K562 (cell line): ENCODE measurements around the gene NPAS3. TPM values are rescaled to one million over a fixed set of nuclear protein-coding genes. Genes with fewer than 3 reads are reported as not detected.

Source experiments
- ATAC-seq: fragments of 200-7000 bp; cut with Tn5 transposase; 3 replicates; pipeline ENCODE4 v1.9.1; 2020; ENCODE audit warnings: moderate library complexity
- BruUV-seq: library from RNA; stranded (reverse); fragments of 400-500 nt; replicated peaks from 2 replicates; lab custom pipeline; 2021; lab: Mats Ljungman, UMichigan
- CTCF ChIA-PET: fragments of 300-600 bp; formaldehyde crosslinking; extraction: SDS; loops from one replicate; lab custom pipeline; 2021; ENCODE audit warnings: low intra/inter-chr PET ratio; lab: Yijun Ruan, JAX
- POLR2A ChIA-PET: fragments of 300-600, 350-650 bp; sonication (Branson Sonifier 250); formaldehyde crosslinking; extraction: SDS; loops from one replicate; lab custom pipeline; 2021; ENCODE audit warnings: antibody characterized with exemption, inconsistent platforms; lab: Yijun Ruan, JAX
- DNase-seq, 4 experiments: peaks; one replicate each; pipeline versions ENCODE4 v3.0.0 to v3.0.0-alpha.2; 2011 to 2018; ENCODE audit warnings: low spot score in 3 of 4, mixed read lengths in 3 of 4; ENCODE audit errors: extremely low read depth in 1 of 4
- FAIRE-seq: peaks from 2 replicates; lab custom pipeline; 2011; peaks lifted over from hg19 to GRCh38; lab: Jason Lieb, UNC
- H2AFZ ChIP-seq: 2 replicates; pipeline ENCODE4 v1.6.0; 2011; ENCODE audit warnings: low read depth, low read length, control low read depth, inconsistent platforms
- H3K27ac ChIP-seq: fragments of 200-600 bp; 3 replicates; pipeline ENCODE4 v1.8.0; 2011; ENCODE audit warnings: low read depth, mild to moderate bottlenecking, control low read depth, inconsistent platforms, low read length, moderate library complexity, mixed read lengths; ENCODE audit errors: extremely low read depth
- H3K27me3 ChIP-seq, 2 experiments: fragments of 300-600 bp in 1 of 2; 2 replicates in 1 of 2; 3 replicates in 1 of 2; pipeline versions ENCODE4 v1.6.0 to v1.8.0; 2011; ENCODE audit warnings: inconsistent platforms in 2 of 2, low read length in 2 of 2, mild to moderate bottlenecking in 1 of 2, mixed read lengths in 1 of 2, moderate library complexity in 1 of 2; ENCODE audit not compliant: control insufficient read depth in 2 of 2, insufficient read depth in 2 of 2
- H3K36me3 ChIP-seq: fragments of 300-600 bp; 3 replicates; pipeline ENCODE4 v1.8.0; 2011; ENCODE audit warnings: mild to moderate bottlenecking, low read length, inconsistent platforms; ENCODE audit not compliant: control insufficient read depth, insufficient read depth
- H3K4me1 ChIP-seq, 2 experiments: fragments of 200-600 bp in 1 of 2; replicated peaks in 1 of 2; 2 replicates in 1 of 2; 3 replicates in 1 of 2; pipeline versions ENCODE4 v1.5.1 to v1.8.0; 2011; ENCODE audit warnings: inconsistent platforms in 2 of 2, low read length in 2 of 2, mild to moderate bottlenecking in 1 of 2, mixed read lengths in 1 of 2, moderate library complexity in 1 of 2; ENCODE audit not compliant: control insufficient read depth in 2 of 2, insufficient read depth in 2 of 2
- H3K4me2 ChIP-seq: 2 replicates; pipeline ENCODE4 v1.6.1; 2011; ENCODE audit warnings: low read length, control low read depth, inconsistent platforms, mixed read lengths; ENCODE audit not compliant: insufficient read depth
- H3K4me3 ChIP-seq: fragments of 200-600 bp; sonication (generic), shearing (Covaris generic); 2 replicates; pipeline ENCODE4 v1.5.1; 2016; ENCODE audit warnings: control low read depth, inconsistent platforms
- H3K79me2 ChIP-seq: fragments of 200-600 bp; 3 replicates; pipeline ENCODE4 v1.8.0; 2011; ENCODE audit warnings: low read length, inconsistent platforms; ENCODE audit not compliant: control insufficient read depth, insufficient read depth
- H3K9ac ChIP-seq, 2 experiments: 2 replicates each; pipeline versions ENCODE4 v1.6.0 to v1.6.1; 2011; ENCODE audit warnings: low read depth in 2 of 2, low read length in 2 of 2, control low read depth in 1 of 2, inconsistent platforms in 1 of 2, mild to moderate bottlenecking in 1 of 2, mixed read lengths in 1 of 2; ENCODE audit not compliant: insufficient read depth in 1 of 2
- H3K9me1 ChIP-seq: one replicate; pipeline ENCODE4 v1.6.0; 2011; ENCODE audit warnings: inconsistent platforms, mild to moderate bottlenecking, low read length, moderate library complexity; ENCODE audit not compliant: control insufficient read depth, insufficient read depth
- H3K9me3 ChIP-seq: replicated peaks from 2 replicates; pipeline ENCODE4 v1.5.1; 2011; ENCODE audit warnings: low read depth, low read length, inconsistent platforms; ENCODE audit not compliant: control insufficient read depth, insufficient read depth
- H4K20me1 ChIP-seq: replicated peaks from 2 replicates; pipeline ENCODE4 v1.6.1; 2011; ENCODE audit warnings: low read length, inconsistent platforms, mixed read lengths; ENCODE audit not compliant: control insufficient read depth, insufficient read depth
- CBFB ChIP-seq: sonication (generic); formaldehyde crosslinking; IDR thresholded peaks from 2 replicates; pipeline ENCODE4 v1.4.0; 2020; ENCODE audit warnings: mild to moderate bottlenecking, missing genetic modification reagents
- CBX1 ChIP-seq: sonication (generic); IDR thresholded peaks from 2 replicates; pipeline ENCODE4 v1.6.1; 2016; ENCODE audit warnings: antibody characterized with exemption, low read depth, mild to moderate bottlenecking
- CBX8 ChIP-seq: fragments of 200-600 bp; sonication (generic); IDR thresholded peaks from 2 replicates; pipeline ENCODE4 v1.6.1; 2012; ENCODE audit warnings: borderline replicate concordance, mixed run types, low read depth, mild to moderate bottlenecking, moderate library complexity, mixed read lengths, low read length, control low read depth, inconsistent platforms; ENCODE audit not compliant: poor library complexity, severe bottlenecking; ENCODE audit errors: extremely low read depth
- HMGN3 ChIP-seq: IDR thresholded peaks from 2 replicates; pipeline ENCODE4 v1.6.1; 2011; ENCODE audit warnings: borderline replicate concordance, low read depth, mild to moderate bottlenecking, mixed read lengths, low read length; ENCODE audit not compliant: insufficient read length; ENCODE audit errors: extremely low read depth
- HOMEZ ChIP-seq: fragments of 250-450 bp; sonication (Bioruptor Pico); IDR thresholded peaks from 2 replicates; pipeline ENCODE4 v1.4.0; 2020; ENCODE audit warnings: mild to moderate bottlenecking, moderate library complexity
- IRF1 ChIP-seq: sonication (generic); formaldehyde crosslinking; IDR thresholded peaks from 2 replicates; pipeline ENCODE4 v1.8.0; 2022; ENCODE audit warnings: missing genetic modification reagents, mild to moderate bottlenecking, borderline replicate concordance
- JUNB ChIP-seq: fragments of 450-650 bp; formaldehyde crosslinking; conservative IDR thresholded peaks from 2 replicates; pipeline ENCODE4 v1.4.0; 2020; ENCODE audit warnings: mild to moderate bottlenecking
- MNT ChIP-seq, 2 experiments: fragments of 450-650 bp; conservative IDR thresholded peaks; 2 replicates each; pipeline ENCODE4 v1.6.1; 2017; ENCODE audit warnings: mild to moderate bottlenecking in 2 of 2, moderate library complexity in 2 of 2
- POLR2A ChIP-seq: fragments of 450-650 bp; conservative IDR thresholded peaks from 2 replicates; pipeline ENCODE4 v1.6.1; 2016
- PTTG1 ChIP-seq: fragments of 450-650 bp; IDR thresholded peaks from 2 replicates; pipeline ENCODE4 v1.6.1; 2016; ENCODE audit warnings: low read depth, mild to moderate bottlenecking, missing genetic modification characterization, missing compliant biosample characterization
- SP1 ChIP-seq: sonication (generic); formaldehyde crosslinking; IDR thresholded peaks from 2 replicates; pipeline ENCODE4 v1.8.1; 2022; ENCODE audit warnings: mild to moderate bottlenecking, missing genetic modification reagents
- ZBTB8A ChIP-seq: fragments of 450-650 bp; IDR thresholded peaks from 2 replicates; pipeline ENCODE4 v1.6.1; 2018; ENCODE audit warnings: mild to moderate bottlenecking, moderate library complexity; ENCODE audit not compliant: partially characterized antibody
- ZNF217 ChIP-seq: sonication (generic); formaldehyde crosslinking; IDR thresholded peaks from 2 replicates; pipeline ENCODE4 v1.8.0; 2022; ENCODE audit warnings: mild to moderate bottlenecking, missing genetic modification reagents
- ZNF830 ChIP-seq: fragments of 250-450 bp; sonication (Bioruptor Pico); IDR thresholded peaks from 2 replicates; pipeline ENCODE4 v1.5.0; 2021; ENCODE audit warnings: mild to moderate bottlenecking
- WGBS: fragments of 100-300 bp; shearing (Covaris generic); methylation state at CpG from one replicate; pipeline ENCODE4 v1.1.6; 2016; ENCODE audit warnings: low coverage, mixed read lengths; ENCODE audit not compliant: insufficient coverage; ENCODE audit errors: missing lambda C conversion rate; 5-methylcytosine and 5-hydroxymethylcytosine counted together
- in situ Hi-C: fragments of 300-500 bp; cut with MboI; formaldehyde crosslinking; loops from 4 replicates; pipeline ENCODE4 v1.15.0; 2018; ENCODE audit warnings: inconsistent platforms, mixed read lengths
- intact Hi-C: fragments of 100-400 bp; cut with micrococcal nuclease; formaldehyde crosslinking; loops from 2 replicates; pipeline ENCODE4 v1.14.2; 2022
- polyA plus RNA-seq, 8 experiments: library from polyadenylated mRNA; depleted of rRNA in 4 of 8; stranded (reverse) in 5 of 8; unstranded in 3 of 8; fragments of >200 nt; fragmentation: Nextera tagmentation in 2 of 8; fragmentation: Illumina TruSeq in 1 of 8; extraction: Ambion mirVana in 2 of 8; extraction: Trizol in 1 of 8; gene quantifications; 2 replicates each; pipeline versions ENCODE4 v1.2.1 to v1.2.3, GENCODE V29; 2011 to 2014; ENCODE audit warnings: inconsistent platforms in 1 of 8, missing spikeins in 1 of 8
- total RNA-seq, 7 experiments: library from RNA; depleted of rRNA in 6 of 7; stranded (reverse); fragments of >200 nt in 6 of 7; fragmentation: Illumina TruSeq in 2 of 7; extraction: Trizol in 2 of 7; gene quantifications; 2 replicates each; pipeline versions ENCODE4 v1.2.1 to v1.2.3, GENCODE V29; 2011 to 2021; ENCODE audit warnings: low replicate concordance in 1 of 7

NPAS3 gene
- total and polyA plus RNA-seq, 9 of the 15 experiments (the other 6 are each of a cell fraction or from before 2014, with no cell fraction given) = 0.04 TPM; not detected in 8

- 9% methylated on average over 7 of the region's 11 CpGs for WGBS
- Histone ChIP-seq H3K9ac (no peak overlapping the region), H3K27me3 (no peaks in the 10 kb centered on the region), H3K4me3 (no peak overlapping the region), H3K4me1 (no peaks in the 10 kb centered on the region), H3K79me2 (no peaks in the 10 kb centered on the region), H3K4me2 (no peak overlapping the region), H2AFZ (no peak overlapping the region), H3K9me3 (no peaks in the 10 kb centered on the region), H4K20me1 (no peaks in the 10 kb centered on the region), H3K36me3 (no peaks in the 10 kb centered on the region), H3K9me1 (no peaks in the 10 kb centered on the region), H3K27ac (no peak overlapping the region)
- no peak for ATAC-seq
- no TSS peak for BruUV-seq
- no peak for FAIRE-seq
- ChIA-PET POLR2A (no interaction called here), CTCF (no interaction called here)
- TF ChIP-seq PTTG1 = no peak
- no peak for TF ChIP-seq CBFB
- TF ChIP-seq JUNB (CRISPR knock-in tag) = no peak
- no peak for TF ChIP-seq CBX8
- TF ChIP-seq CBX1 = no peak
- no peak for TF ChIP-seq HOMEZ
- TF ChIP-seq HMGN3 = no peak
- no peak for TF ChIP-seq SP1
- no peak for TF ChIP-seq ZNF830
- TF ChIP-seq MNT (conservative IDR thresholded peaks at IDR 0.05) = no peak
- TF ChIP-seq ZBTB8A = no peak
- no peak for TF ChIP-seq POLR2A
- no peak for TF ChIP-seq ZNF217 (CRISPR knock-in tag)
- no peak for TF ChIP-seq IRF1 (CRISPR knock-in tag)
- intact Hi-C loops (no loop called here), in situ Hi-C loops (no loop called here)
- DNase-seq = no peak
Observed at GRCh38 chr14:33542338-33543287, 603.9 kb downstream of the NPAS3 start.
